Dedifferentiated amniotic fluid mesenchymal stem cell (primary cell): ENCODE measurements around the gene SLC35G1.

ENCODE experiments used
- DNase-seq: peaks from one replicate; pipeline ENCODE4 v3.0.0-alpha.2; 2016; ENCODE audit errors: extremely low spot score

Gene SLC35G1

DNA sequence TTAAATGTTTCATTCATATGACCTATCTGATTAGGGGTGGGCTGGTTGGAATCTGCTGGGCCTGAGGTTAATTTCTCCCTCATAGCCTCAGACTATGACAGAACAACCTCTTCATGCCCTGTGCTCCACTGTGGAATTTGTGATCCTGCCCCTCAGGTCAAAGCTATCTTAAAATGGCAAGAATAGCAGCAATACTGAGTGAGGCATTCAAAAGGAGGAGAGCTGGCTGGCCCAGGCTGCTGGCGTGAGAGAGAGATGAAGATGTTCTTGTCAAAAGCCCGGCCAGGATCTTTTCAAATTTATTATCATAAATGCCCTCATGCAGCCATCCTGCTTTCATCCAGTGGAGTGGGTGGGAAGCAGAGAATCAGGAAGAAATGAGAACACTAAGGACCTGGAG, 58.1 kb downstream of the SLC35G1 start:
- DNase-seq = no peak
